Cerebellar nuclear complex (tissue), 1 donor: Measurements from ENCODE around the gene FOSL1.
"Not testable (repeated sequence)": the region's sequence is repeated elsewhere in the genome, so short reads cannot be mapped to it uniquely, and the experiment has no call there.

Experiments
- DNase-seq, 2 experiments: peaks; one replicate each; lab custom pipeline; 2025; lab: John Stamatoyannopoulos, UW

The FOSL1 gene

DNA sequence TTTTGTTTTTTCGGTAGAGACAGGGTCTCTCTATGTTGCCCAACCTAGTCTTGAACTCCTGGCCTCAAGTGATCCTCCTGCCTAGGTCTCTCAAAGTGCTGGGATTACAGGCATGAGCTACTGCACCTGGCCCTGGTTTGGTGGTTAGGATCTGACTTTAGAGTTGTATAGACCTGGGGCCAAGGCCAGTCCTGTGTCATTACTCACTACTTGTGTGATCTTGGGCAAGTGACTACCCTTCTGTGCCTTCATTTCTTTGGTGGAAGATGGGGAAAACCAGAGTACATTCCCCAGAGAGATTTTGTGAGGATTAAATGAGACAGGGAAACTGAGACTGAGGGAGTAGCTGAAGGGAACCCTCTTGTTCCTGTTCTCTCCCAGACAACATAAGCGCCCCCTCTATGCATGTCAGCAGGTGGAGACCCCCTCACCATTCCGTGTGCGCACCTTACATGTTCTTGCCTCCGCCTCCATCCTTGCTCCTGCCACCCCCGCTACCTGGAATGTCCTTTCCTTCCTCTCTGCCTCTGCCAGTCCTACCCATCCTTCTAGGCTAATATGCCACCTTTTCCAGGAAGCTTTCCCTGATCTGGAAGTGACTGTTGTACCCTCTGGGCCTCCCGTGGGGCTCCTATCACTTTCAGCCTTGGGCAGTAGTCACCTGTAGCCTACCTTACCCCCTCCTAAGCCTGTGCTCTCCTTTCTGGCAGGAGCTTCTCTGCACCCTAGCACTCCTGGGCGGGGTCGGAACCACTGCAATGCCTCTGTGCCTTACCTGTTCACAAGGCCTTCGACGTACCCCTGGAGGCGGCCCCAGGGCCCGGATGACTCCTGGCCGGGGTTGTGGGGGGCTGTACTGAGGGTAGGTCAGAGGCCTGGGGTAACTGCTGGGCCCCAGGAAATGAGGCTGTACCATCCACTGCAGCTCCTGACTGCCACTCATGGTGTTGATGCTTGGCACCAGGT lies 3.9 kb downstream of the FOSL1 start:
- DNase-seq, result no peak

GRCh38 chr11:65895482-65895981 lies 4.7 kb downstream of the FOSL1 start:
- no peak for DNase-seq

DNA sequence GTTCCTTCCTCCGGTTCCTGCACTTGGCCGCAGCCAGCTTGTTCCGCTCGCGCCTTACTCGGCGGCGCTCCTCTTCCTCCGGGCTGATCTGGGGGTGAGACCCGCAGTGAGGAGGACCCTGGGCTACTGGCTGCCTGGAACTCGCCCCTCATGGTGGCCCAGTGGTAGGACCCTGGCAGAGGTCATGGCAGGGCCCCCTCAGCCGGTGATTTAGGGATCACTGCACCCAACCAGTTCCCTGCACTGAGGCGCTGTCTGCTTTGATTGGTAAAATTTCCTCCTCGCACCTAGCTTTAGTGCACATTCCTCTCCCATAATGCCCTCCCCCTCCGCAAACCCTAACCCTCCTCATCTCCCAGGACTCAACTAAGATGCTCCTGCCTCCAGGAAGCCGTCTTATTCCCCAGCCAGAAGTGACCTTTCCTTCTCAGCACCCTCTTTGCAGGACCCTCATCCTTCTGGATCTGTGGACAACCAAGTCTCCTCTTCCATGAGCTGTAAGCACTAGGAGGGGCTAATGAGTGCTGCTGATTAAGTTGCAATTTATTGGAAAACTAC lies 6.1 kb downstream of the FOSL1 start:
- DNase-seq, result no peak

- DNase-seq, result no peak
These were observed 7.4 kb downstream of the FOSL1 start for GRCh38 chr11:65892661-65893317.

- not testable (repeated sequence) for DNase-seq
These were observed 8.0 kb downstream of the FOSL1 start for GRCh38 chr11:65892137-65892540.

DNA sequence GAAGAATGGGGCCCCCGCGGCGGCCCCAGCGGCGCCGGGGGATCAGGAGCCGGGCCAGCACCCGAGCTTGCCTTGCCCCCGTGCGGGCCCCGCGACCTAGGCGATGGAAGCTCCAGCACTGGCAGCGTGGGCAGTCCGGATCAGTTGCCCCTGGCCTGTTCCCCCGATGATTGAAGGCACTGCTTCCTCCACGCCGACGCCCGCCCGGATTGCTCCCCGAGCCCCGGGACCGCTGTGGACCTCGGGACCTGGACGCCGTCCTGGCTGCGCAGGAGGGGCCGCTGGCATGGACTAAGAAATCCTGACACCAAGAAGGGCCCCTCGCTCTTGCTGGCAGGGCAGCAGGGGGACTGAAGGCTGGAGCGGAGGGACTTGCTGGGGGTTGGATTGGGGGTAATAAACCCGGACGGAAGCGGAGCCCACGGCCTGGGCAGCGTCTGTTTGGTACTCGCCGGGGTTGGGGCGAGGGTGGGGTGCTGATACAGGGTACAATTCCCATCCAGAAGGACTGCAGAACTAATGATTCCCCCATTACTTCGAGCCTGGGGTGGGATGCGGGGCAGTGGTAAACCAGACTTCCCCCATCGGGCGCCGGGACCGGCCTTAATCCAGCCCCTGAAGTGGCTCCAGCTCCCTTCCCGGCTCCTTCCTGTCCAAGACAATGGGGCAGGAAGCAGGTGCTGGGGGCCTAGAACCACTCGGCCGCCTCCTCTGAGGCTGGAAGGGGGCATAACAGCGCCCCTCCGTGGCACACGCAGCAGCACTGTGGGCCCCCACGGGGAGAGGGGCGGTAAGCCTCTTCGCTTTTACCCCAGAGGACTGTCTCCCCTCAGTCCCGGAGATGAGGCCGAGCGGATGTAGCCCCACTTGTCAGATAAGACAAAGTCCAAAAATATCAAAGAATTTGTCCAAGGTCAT lies 8.7 kb downstream of the FOSL1 start:
- no peak for DNase-seq

- peak; percentile 66 to 93 for DNase-seq
These were observed 9.6 kb downstream of the FOSL1 start, which contains the start of gene CCDC85B for GRCh38 chr11:65890324-65891218. Gene CCDC85B, plus strand, starts transcription at chr11:65890673. Its CDS starts 111 bp downstream, at chr11:65890784.

GRCh38 chr11:65888163-65888814 lies 11.9 kb downstream of the FOSL1 start, which contains the start of gene FIBP:
Gene FIBP, minus strand, starts transcription at chr11:65888471. Its CDS starts 53 bp downstream, at chr11:65888418.
- peak; percentile 62 to 78 for DNase-seq

DNA sequence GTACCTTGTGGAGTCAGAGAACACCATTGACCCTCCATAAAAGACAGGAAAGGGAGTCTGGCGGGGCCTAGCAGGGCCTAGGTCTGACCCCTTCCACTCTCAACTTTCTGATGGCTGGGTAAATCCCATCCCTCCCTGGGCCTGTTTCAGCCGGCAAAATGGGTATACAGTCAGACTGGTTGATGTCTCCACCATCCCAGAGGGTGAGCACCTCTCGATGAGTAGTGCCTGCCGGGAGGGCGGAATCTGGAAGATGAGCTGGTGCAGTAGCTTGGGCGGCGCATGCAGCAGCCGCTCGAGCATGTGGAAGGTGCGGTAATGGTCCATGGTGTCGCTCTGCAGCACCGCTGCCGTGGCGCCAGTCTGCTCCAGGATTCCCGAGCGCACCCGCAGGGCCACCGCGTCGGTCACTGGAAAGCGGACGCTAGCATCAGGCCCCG lies 12.4 kb downstream of the FOSL1 start:
- no peak for DNase-seq

DNA sequence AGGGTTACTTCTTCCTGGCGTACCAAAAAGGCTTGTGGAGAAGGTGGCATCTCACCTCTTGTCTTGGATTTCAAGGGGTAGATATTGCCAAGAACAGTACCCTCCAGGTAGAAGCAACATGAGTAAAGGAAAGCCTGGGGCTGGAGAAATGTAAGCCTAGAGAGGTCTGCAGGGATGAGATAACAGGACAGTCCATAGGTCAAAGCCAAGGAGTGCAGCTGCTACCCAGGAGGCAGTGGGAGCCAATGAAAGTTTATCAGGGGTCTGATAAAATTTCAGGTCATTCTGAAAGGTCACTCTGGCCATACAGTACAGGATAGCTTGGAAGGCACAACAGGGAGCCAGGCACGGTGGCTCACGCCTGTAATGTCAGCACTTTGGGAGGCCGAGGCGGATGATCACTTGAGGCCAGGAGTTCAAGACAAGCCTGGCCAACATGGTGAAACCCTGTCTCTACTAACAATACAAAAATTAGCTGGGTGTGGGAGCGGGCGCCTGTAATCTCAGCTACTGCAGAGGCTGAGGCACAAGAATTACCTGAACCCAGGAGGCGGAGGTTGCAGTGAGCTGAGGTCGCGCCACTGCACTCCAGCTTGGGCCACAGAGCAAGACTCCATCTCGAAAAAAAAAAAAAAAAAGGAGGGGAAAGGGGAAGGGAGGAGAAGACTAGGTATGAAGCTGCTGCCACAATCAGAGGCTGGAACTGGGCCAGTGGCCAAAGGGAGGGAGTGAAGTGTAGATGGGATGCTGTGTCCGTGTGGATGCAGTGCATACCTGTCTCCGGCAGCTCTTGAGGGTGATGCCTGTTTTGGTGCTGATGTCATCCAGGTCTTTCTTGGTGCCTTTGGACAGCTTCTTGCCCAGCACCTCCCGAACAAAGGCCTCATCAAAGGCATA lies 13.1 kb downstream of the FOSL1 start:
- DNase-seq, result no peak

GRCh38 chr11:65885808-65886536 lies 14.2 kb downstream of the FOSL1 start:
- no peak for DNase-seq

DNA sequence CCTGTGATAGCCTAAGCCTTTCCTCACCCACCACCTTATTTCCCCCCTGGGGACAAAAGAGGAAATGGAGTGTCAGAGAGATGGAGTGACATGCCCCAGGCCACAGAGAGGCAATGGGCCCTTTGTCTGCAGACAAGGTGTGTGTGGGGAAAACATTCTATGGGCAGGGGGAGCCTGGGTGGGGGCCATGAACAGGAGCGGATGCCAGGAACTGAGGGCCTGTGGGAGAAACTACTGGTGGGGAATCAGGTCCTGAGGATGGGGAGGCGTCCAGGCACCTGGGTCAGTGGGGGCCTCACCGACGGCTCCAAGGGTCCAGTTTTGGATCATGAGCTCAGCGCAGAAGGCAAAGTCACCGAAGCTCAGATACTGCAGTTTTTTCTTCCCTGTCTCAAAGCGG lies 15.0 kb downstream of the FOSL1 start:
- no peak for DNase-seq

GRCh38 chr11:65884716-65885092 lies 15.5 kb downstream of the FOSL1 start:
- DNase-seq, result peak in 1 of 2 experiments; percentile 53

DNA sequence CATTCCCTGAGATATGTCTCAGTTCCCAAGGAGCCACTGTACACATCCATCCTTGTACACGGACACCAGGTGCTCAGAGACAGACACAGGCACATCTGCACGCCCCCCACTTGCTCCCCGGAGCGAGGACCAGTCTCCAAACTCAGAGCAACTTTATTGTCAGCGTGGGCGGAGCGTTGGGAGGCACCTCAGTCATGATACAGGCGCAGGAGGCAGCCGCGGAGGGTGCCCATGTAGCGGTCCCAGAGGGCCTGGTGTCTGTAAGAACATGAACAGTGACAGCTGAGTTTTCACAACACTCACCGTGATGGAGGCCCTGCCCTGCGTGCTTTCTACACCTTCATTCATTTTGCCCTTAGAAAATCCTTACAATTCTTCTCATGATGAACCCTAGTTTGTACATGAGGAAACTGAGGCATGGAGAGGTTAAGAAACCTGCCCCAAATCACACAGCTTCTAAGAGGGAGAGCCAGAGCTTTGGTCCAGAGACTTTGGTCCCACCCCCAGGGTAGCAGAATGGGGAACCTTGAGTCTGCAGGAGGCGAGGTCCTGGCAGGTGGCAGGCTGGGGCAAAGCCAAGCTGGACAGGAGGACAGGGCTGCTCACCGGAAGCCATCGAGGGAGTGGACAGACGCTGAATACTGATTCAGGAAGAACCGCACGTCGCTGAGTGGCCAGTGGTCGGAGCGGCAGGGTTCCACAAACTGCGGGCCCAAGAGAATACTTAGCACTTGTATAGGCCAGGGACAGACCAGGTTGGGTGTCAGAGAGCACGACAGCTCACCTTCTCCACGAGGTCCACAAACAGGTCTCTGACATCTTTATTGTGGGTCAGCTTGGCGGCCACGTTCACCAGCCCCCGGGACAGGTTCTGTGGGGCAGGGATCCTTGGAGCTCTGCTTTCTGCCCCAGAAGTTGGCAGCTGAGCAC lies 16.1 kb downstream of the FOSL1 start:
- no peak for DNase-seq

GRCh38 chr11:65883058-65883761 lies 17.0 kb downstream of the FOSL1 start:
- DNase-seq, result no peak
